Uterus (tissue), 2 donors: ENCODE data around the gene MMEL1.

ENCODE experiments used
- POLR2A ChIP-seq, 2 donors: fragments of 450-650 bp; IDR thresholded peaks; one replicate each; pipeline ENCODE4 v1.6.1; 2016; ENCODE audit warnings: antibody characterized with exemption in 2 of 2, mild to moderate bottlenecking in 1 of 2, moderate library complexity in 1 of 2
- TF ChIP-seq, protein P1 (sequence below), 4 experiments: fragments of 200-600 bp in 2 of 4; fragments of 450-650 bp in 2 of 4; sonication (generic) in 2 of 4; IDR thresholded peaks; one replicate each; pipeline ENCODE4 v1.5.1; 2016 to 2019; ENCODE audit warnings: antibody characterized with exemption in 4 of 4, mild to moderate bottlenecking in 2 of 4, moderate library complexity in 1 of 4

GRCh38 chr1:2557482-2558400, 75.1 kb downstream of the MMEL1 start:
- TF ChIP-seq, protein P1, sequence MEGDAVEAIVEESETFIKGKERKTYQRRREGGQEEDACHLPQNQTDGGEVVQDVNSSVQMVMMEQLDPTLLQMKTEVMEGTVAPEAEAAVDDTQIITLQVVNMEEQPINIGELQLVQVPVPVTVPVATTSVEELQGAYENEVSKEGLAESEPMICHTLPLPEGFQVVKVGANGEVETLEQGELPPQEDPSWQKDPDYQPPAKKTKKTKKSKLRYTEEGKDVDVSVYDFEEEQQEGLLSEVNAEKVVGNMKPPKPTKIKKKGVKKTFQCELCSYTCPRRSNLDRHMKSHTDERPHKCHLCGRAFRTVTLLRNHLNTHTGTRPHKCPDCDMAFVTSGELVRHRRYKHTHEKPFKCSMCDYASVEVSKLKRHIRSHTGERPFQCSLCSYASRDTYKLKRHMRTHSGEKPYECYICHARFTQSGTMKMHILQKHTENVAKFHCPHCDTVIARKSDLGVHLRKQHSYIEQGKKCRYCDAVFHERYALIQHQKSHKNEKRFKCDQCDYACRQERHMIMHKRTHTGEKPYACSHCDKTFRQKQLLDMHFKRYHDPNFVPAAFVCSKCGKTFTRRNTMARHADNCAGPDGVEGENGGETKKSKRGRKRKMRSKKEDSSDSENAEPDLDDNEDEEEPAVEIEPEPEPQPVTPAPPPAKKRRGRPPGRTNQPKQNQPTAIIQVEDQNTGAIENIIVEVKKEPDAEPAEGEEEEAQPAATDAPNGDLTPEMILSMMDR (IDR thresholded peaks at IDR 0.05): no peak
- TF ChIP-seq POLR2A (IDR thresholded peaks at IDR 0.05): no peak
